Endometrium (tissue), 2 donors: ENCODE measurements around the gene PEX14.
"Not testable (repeated sequence)": the region's sequence is repeated elsewhere in the genome, so short reads cannot be mapped to it uniquely, and the experiment has no call there.

Experiments
- FAIRE-seq: peaks from 2 replicates; lab custom pipeline; 2012; peaks lifted over from hg19 to GRCh38; lab: Jason Lieb, UNC
- donor health status: control.
- donor health status: control.

PEX14 gene, protein sequence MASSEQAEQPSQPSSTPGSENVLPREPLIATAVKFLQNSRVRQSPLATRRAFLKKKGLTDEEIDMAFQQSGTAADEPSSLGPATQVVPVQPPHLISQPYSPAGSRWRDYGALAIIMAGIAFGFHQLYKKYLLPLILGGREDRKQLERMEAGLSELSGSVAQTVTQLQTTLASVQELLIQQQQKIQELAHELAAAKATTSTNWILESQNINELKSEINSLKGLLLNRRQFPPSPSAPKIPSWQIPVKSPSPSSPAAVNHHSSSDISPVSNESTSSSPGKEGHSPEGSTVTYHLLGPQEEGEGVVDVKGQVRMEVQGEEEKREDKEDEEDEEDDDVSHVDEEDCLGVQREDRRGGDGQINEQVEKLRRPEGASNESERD

GRCh38 chr1:10474613-10475507 lies at the start of gene PEX14:
PEX14 (plus strand) TSS chr1:10474950; CDS start chr1:10474967, 17 bp downstream.
- no peak for FAIRE-seq

GRCh38 chr1:10425826-10426534 lies 48.8 kb upstream of the PEX14 start:
- FAIRE-seq: not testable (repeated sequence)

DNA sequence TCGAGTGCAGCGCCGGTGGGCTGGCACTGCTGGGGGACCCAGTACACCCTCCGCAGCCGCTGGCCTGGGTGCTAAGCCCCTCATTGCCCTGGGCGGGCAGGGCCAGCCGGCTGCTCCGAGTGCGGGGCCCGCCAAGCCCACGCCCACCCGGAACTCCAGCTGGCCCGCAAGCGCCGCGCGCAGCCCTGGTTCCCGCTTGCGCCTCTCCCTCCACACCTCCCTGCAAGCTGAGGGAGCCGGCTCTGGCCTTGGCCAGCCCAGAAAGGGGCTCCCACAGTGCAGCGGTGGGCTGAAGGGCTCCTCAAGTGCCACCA lies 48.3 kb upstream of the PEX14 start:
- not testable (repeated sequence) for FAIRE-seq

- no peak for FAIRE-seq
Observed at GRCh38 chr1:10428984-10429383, 45.8 kb upstream of the PEX14 start.

DNA sequence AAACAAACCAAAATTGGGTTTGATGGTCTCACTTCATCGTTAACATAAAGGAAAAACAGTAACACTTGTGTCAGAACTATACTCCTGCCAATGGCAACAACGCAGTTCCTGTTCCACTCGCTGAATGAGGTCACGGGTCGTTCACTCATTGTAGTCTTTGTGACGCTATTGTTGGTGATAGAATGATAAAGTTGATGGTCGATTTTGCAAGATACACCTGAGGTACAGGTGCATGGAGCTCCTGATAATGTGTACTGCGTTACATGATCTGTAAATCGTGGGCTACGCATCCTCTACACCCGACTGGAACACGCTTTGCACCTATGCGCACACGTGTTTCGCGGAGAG lies 44.9 kb upstream of the PEX14 start:
- FAIRE-seq: no peak

DNA sequence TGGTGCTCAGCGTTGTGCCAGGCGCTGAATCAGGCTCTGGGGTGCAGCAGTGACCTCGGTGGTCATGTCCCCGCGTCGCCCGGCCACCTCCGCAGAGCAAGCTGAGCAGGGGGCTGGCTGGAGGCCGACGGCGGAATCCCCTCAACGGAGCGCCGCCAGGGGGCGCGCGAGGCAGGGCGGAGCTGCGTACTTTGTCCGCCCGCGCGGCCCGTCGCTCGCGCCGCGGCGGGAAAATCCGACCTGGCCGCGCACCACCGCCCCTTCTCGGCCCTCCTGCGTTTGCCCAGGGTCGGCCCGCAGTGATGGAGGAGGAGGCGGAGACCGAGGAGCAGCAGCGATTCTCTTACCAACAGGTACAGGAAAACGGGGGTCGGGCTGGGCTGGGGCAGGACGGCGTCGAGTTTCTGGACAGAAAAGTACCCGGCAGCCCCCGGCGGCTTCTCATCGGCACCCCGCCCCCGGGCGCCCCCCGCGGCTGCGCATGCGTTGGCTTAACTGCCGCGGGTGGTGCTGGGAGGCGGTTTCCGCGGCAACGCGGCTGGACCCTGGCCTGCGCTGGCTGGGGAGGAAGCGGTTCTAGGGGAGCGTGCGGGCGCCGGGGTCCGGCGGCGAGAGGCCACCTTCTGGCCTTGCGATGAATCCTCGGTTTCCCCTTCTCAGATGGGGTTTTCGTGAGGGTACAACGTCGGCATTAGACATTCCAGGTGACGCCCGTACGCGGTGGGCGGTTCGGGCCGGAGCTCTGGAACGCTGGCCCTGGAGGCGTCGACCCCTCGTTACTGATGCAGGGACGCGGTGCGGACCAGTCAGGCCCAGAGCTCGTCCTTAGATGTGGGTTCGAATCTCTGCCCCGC lies 44.3 kb upstream of the PEX14 start, which contains the start of gene CENPS:
Gene CENPS (plus strand): TSS at position 218 of the 854 bp plus-strand sequence. CDS start 85 bp downstream, at position 303.
- FAIRE-seq: no peak

DNA sequence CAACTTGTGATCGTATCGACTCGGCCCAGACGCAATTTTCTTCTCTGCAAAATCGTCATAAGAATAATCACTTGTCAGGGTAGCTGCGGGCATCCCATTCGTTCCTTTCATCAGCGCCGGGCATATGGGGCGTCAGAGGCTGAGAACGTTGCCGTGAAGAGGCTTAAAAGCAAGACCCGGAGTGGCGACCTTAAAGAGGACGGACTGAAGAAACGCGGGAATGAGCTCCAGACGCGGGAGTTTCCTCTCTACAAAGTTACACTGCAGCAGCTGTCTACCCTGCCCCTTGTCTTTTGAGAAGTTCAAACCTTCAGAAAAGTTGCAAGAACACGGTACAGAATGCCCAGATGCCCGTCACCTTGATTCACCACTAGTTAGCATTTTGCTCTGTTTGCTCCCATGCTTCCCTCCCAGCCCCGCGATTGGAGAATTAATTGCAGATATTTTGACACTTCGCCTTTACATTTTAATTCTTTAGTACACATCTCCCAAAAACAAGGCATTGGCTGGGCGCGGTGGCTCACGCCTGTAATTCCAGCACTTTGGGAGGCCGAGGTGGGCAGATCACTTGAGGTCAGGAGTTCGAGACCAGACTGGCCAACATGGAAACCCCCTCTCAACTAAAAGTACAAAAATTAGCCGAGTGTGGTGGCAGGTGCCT lies 43.5 kb upstream of the PEX14 start:
- no peak for FAIRE-seq

DNA sequence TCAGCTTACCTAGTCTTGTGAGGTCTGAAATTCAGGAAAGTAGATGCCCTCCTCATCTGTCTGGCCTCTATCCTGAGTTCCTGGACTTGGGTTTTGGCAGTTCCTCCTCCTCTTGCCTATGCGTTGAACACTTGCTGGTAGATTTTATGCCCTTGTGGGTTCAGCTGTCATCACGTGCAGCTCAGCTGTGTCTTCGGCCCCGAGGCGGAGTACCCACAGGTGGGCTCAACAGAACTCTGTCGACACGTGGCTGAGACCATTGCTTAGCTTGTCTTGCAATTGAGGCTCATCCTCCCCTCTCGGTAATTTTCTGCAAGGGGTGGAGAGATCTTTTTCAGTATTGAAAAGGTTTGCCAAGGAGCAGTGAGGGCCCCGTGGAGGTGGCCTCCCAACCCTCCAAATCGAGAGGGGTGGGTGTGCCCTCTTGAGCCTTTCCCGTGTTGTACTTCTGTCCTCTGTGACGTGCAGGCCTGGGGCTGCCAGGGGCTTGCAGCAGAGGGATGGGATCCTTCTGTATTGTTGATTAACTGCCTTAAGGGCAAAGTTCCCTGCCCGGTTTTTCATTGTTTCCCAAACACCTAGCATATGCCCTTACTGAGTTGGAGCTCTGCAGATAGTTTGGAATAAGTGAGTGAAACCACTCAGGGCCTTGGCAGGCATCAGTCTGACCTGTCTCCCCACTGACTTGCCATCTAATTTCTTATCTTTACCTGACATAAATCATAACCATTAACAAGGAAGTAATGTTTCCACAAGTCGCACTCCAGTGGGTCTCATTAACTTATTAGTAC lies 41.6 kb upstream of the PEX14 start:
- no peak for FAIRE-seq

DNA sequence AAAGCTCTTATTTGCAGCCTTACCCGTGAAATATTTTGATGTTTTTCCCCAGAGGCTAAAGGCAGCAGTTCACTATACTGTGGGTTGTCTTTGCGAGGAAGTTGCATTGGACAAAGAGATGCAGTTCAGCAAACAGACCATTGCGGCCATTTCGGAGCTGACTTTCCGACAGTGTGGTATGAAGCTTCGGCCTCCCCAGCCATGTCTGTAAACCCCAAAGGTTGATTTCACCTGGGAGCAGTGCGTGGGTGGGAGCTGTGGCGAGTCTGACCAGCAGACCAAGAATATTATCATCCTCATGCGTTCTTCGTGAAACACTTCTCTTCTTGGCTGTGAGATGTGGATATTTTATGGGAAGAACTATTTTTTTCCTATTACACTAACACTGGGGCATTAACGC lies 41.0 kb upstream of the PEX14 start:
- FAIRE-seq: no peak

DNA sequence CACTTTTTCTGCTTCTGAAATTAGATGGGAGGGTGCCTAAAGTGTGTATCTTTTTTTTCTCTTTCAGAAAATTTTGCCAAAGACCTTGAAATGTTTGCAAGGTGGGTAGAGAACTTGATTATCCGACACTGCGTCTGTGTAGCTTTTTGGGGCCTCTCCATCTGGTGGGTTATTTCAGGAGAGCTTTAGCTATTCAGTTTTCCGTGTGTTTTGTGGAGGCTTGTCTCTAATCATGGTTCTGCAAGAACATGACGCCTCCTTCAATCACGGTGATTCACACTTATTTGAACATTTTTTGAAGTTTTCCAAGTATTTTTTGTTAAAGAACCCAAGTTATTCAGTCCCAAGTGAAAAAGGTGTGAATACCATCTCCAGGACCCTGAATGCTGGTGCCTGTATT lies 40.2 kb upstream of the PEX14 start:
- FAIRE-seq: no peak

DNA sequence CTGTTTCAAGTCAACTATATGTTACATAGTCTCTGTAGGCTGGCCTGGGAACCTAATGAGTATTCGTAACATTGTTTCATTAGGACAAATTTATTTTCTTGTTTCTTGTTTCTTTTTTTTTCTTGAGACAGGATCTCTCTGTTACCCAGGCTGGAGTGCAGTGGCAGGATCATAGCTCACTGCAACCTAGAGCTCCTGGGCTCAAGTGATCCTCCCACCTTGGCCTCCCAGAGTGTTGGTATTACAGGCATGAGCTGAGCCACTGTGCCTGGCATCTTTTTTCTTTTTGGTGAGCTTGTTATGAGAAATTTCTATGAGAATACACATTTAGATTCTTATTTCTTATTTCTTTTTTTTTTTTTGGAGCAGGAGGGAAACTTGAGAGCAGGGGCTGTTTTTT lies 37.7 kb upstream of the PEX14 start:
- no peak for FAIRE-seq

GRCh38 chr1:10438677-10439163 lies 36.0 kb upstream of the PEX14 start:
- FAIRE-seq: no peak

DNA sequence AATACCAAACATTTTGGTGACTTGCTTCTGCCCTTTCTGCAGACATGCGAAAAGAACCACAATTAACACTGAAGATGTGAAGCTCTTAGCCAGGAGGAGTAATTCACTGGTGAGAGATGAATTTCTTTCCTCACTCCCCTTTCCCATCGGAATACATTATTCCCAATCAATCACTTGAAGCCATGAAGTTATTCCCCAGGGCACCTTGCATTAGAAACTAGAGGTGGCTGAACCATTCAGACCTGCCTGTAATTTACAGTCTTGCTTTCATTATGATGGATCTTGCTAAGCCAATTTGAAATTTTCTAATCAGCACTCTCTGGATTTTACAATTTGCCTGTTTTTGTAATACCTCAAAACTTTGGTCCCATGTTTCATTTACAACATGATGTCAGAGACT lies 34.4 kb upstream of the PEX14 start:
- no peak for FAIRE-seq

DNA sequence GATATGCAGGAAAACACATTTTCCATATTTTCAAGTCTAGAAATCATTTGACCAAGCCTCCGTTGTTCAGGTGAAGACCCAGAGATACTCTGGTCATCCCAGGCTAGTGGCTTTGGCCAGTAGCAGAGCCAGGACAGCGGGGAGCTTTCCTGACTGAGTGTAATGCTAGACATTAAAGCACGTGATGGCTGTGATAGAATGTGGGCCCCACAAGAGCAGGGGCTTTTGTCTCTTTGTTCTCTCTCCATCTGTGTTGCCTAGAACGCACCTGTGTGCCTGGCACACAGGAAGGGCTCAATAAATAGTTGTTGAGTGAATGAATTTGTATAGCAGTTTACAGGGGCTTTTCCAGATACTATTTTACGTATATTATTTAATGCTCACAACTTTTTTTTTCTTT lies 34.0 kb upstream of the PEX14 start:
- FAIRE-seq: no peak

DNA sequence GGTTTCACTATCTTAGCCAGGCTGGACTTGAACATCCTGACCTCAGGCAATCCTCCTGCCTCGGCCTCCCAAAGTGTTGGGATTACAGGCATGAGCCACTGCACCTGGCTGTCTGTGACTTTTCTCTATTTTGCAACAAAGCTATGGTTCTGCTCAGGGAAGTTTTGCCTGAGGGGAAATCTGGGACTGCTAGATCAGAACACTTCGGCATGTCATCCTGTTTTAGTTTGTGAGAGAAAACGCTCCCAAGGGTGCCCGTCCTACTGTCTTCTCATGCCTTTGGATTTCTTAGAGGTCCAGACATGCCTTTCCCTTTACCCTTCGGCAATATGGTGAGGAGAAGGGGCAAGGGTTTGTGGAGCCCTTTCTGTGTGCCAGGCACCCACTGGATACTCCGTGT lies 30.5 kb upstream of the PEX14 start:
- FAIRE-seq: no peak

DNA sequence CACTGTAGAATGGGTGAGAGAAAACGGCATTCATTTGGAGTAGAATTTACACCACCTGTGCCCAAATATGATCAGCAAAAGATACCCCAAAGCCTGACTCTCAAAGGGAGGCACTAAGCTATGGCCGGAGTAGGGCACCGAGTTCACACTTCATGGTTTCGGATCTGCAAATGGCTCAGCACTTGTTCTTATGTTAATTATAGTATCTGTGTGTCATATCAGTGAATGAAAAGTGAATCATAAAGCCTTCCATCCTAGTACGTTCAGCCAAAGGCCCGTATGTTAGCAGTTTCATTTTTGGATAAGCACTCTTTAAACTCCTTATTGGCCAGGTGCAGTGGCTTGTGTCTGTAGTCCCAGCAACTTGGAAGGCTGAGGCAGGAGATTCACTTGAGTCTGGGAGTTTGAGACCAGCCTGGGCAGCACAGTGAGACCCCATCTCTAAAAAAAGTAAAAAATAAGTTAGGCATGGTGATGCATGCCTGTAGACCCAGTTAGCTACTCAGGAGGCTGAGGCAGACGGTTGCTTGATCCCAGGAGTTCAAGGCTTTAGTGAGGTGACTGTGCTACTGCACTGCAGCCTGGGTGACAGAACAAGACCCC lies 29.9 kb upstream of the PEX14 start:
- no peak for FAIRE-seq

DNA sequence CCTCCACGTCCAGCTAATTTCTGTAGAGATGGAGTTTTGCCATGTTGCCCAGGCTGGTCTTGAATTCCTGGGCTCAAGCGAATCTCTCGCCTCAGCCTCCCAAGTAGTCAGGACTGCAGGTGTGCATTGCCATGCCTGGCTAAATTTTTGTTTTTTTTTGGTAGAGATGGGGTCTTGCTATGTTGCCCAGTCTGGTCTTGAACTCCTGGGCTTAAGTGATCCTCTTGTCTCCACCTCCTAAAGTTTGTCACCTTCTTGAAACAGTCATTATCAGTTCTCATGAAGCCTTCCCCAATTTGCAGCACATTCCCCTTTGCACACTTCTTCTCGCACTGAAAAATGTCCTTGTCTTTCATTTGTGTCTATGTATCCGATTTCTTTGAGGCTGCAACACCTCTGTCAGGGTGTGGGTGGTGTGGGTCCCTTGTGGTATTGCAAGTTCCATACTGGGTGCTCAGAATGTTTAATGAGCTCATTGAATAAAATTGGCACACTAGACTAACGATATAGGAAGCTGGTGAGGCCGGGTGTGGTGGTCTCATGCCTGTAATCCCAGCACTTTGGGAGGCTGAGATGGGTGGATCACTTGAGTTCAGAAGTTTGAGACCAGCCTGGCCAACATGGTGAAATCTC lies 27.8 kb upstream of the PEX14 start:
- no peak for FAIRE-seq

DNA sequence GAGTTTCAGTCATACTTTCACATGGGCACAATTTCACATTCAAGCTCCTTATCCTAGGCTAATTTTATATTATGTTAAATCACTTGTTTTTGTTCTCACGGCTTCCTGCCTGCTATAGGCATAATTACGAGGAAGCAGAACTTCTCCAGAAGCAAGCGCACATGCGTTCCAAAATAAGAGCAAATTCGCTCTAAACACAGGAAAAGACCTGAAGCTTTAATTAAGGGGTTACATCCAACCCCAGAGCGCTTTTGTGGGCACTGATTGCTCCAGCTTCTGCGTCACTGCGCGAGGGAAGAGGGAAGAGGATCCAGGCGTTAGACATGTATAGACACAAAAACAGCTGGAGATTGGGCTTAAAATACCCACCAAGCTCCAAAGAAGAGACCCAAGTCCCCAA lies 25.0 kb upstream of the PEX14 start, which contains the start of gene CORT:
Gene CORT (plus strand): TSS at position 281 of the 400 bp plus-strand sequence. CDS start 193 bp downstream, outside the sequence.
- no peak for FAIRE-seq

- FAIRE-seq: no peak
Observed at GRCh38 chr1:10450156-10450814, 24.5 kb upstream of the PEX14 start.
